ENCODE data around the gene ABCG8. TPM values are rescaled to one million over a fixed set of nuclear protein-coding genes. Genes with fewer than 3 reads are reported as not detected.

ABCG8 gene
- total and polyA plus RNA-seq, 10 of the 15 experiments (the other 5 are each of a cell fraction or from before 2014, with no cell fraction given) = not detected

GRCh38 chr2:43855292-43855691, 16.5 kb downstream of the ABCG8 start:
- H3K79me2 ChIP-seq (ENCODE audit: control insufficient read depth, insufficient read depth, low read length) = no peaks in the 10 kb centered on the region
- no peaks in the 10 kb centered on the region for H3K4me1 ChIP-seq (ENCODE audit: control insufficient read depth, insufficient read depth, low read length)
- 24% methylated on average over 2 of the region's 2 CpGs for WGBS (ENCODE audit: insufficient coverage, insufficient replicate concordance, low lambda C conversion rate, missing lambda C conversion rate)
- H3K27me3 ChIP-seq (replicated peaks in 1 of 2; ENCODE audit: control insufficient read depth in 2 of 2, insufficient read depth in 2 of 2, low read length in 1 of 2) = no peaks in the 10 kb centered on the region
- POLR2A ChIA-PET = no interaction called here
- H2AFZ ChIP-seq (ENCODE audit: control insufficient read depth, low read depth, low read length) = no peak overlapping the region
- no peak overlapping the region for H3K4me2 ChIP-seq (ENCODE audit: control insufficient read depth, insufficient read depth)
- H3K36me3 ChIP-seq (ENCODE audit: control insufficient read depth in 2 of 2, insufficient read depth in 2 of 2, low read length in 1 of 2) = no peaks in the 10 kb centered on the region
- H3K27ac ChIP-seq (ENCODE audit: control insufficient read depth, insufficient read depth) = no peak overlapping the region
- no peaks in the 10 kb centered on the region for H3K9me3 ChIP-seq (replicated peaks; ENCODE audit: control insufficient read depth, insufficient read depth, low read length)
- RAD21 ChIA-PET (ENCODE audit: unreplicated experiment) = no interaction called here
- SMC1A ChIA-PET (ENCODE audit: uncharacterized antibody, unreplicated experiment) = no interaction called here
- ATAC-seq = no peak
- in situ Hi-C loops (cut with MboI) = no loop called here
- no TSS peak for BruUV-seq (replicated peaks)
- H3K9ac ChIP-seq (ENCODE audit: control insufficient read depth, insufficient read depth, low read length) = no peak overlapping the region
- H4K20me1 ChIP-seq (ENCODE audit: control insufficient read depth, insufficient read depth) = no peaks in the 10 kb centered on the region
- CTCF ChIA-PET = no interaction called here
- FAIRE-seq = no peak
- DNase-seq (ENCODE audit: low read depth, low spot score) = no peak
- TF ChIP-seq, protein P1, sequence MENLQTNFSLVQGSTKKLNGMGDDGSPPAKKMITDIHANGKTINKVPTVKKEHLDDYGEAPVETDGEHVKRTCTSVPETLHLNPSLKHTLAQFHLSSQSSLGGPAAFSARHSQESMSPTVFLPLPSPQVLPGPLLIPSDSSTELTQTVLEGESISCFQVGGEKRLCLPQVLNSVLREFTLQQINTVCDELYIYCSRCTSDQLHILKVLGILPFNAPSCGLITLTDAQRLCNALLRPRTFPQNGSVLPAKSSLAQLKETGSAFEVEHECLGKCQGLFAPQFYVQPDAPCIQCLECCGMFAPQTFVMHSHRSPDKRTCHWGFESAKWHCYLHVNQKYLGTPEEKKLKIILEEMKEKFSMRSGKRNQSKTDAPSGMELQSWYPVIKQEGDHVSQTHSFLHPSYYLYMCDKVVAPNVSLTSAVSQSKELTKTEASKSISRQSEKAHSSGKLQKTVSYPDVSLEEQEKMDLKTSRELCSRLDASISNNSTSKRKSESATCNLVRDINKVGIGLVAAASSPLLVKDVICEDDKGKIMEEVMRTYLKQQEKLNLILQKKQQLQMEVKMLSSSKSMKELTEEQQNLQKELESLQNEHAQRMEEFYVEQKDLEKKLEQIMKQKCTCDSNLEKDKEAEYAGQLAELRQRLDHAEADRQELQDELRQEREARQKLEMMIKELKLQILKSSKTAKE (IDR thresholded peaks at IDR 0.05; ENCODE audit: low read depth, poor library complexity, severe bottlenecking) = no peak
- TF ChIP-seq LARP7 (IDR thresholded peaks at IDR 0.05) = no peak
- no peak for TF ChIP-seq RB1 (IDR thresholded peaks at IDR 0.05; ENCODE audit: borderline replicate concordance)
- TF ChIP-seq RUNX3 (IDR thresholded peaks at IDR 0.05; ENCODE audit: low read length) = no peak
- no peak for TF ChIP-seq BMI1 (IDR thresholded peaks at IDR 0.05; ENCODE audit: borderline replicate concordance)
- no peak for TF ChIP-seq SREBF2 (IDR thresholded peaks at IDR 0.05; ENCODE audit: low read length)
- intact Hi-C loops (cut with micrococcal nuclease; ENCODE audit: unreplicated experiment) = no loop called here
- no peak overlapping the region for H3K4me3 ChIP-seq

GRCh38 chr2:43872151-43872550, 33.4 kb downstream of the ABCG8 start:
- ATAC-seq (no peak), DNase-seq (ENCODE audit: low read depth, low spot score) (no peak), FAIRE-seq (no peak)
- SMC1A ChIA-PET (ENCODE audit: uncharacterized antibody, unreplicated experiment) = no interaction called here
- Histone ChIP-seq H3K4me3 (no peak overlapping the region), H3K27me3 (replicated peaks in 1 of 2; ENCODE audit: control insufficient read depth in 2 of 2, insufficient read depth in 2 of 2, low read length in 1 of 2) (no peaks in the 10 kb centered on the region; a peak in 1 of 4 replicates), H3K4me1 (ENCODE audit: control insufficient read depth, insufficient read depth, low read length) (no peaks in the 10 kb centered on the region), H3K27ac (ENCODE audit: control insufficient read depth, insufficient read depth) (no peak overlapping the region), H4K20me1 (ENCODE audit: control insufficient read depth, insufficient read depth) (no peaks in the 10 kb centered on the region), H3K36me3 (ENCODE audit: control insufficient read depth in 2 of 2, insufficient read depth in 2 of 2, low read length in 1 of 2) (no peaks in the 10 kb centered on the region), H3K4me2 (ENCODE audit: control insufficient read depth, insufficient read depth) (no peak overlapping the region), H3K9me3 (replicated peaks; ENCODE audit: control insufficient read depth, insufficient read depth, low read length) (no peaks in the 10 kb centered on the region), H2AFZ (ENCODE audit: control insufficient read depth, low read depth, low read length) (no peak overlapping the region), H3K9ac (ENCODE audit: control insufficient read depth, insufficient read depth, low read length) (no peak overlapping the region), H3K79me2 (ENCODE audit: control insufficient read depth, insufficient read depth, low read length) (no peaks in the 10 kb centered on the region)
- RAD21 ChIA-PET (ENCODE audit: unreplicated experiment) = no interaction called here
- 64% methylated on average over 10 of the region's 12 CpGs for WGBS (ENCODE audit: insufficient coverage, insufficient replicate concordance, low lambda C conversion rate, missing lambda C conversion rate)
- BruUV-seq (replicated peaks) = no TSS peak
- CTCF ChIA-PET = interaction anchor here (0.7 kb wide), 1 partner anchor 423 kb away, joined by 3 read pairs; no protein-coding TSS in a partner anchor
- in situ Hi-C loops (cut with MboI) (no loop called here), intact Hi-C loops (cut with micrococcal nuclease; ENCODE audit: unreplicated experiment) (no loop called here)
- POLR2A ChIA-PET = no interaction called here
- TF ChIP-seq BHLHE40 (IDR thresholded peaks at IDR 0.05; ENCODE audit: borderline replicate concordance in 1 of 2, low read depth in 2 of 2, low read length in 1 of 2) (no peak), DPF2 (IDR thresholded peaks at IDR 0.05) (no peak), CBX3 (IDR thresholded peaks at IDR 0.05; ENCODE audit: borderline replicate concordance, low read depth) (no peak), SMARCA5 (IDR thresholded peaks at IDR 0.05) (no peak), TCF3 (IDR thresholded peaks at IDR 0.05; ENCODE audit: borderline replicate concordance, insufficient read depth, low read depth, low read length) (no peak), STAT3 (IDR thresholded peaks at IDR 0.05; ENCODE audit: low read depth, low read length) (no peak), KAT2A (conservative IDR thresholded peaks at IDR 0.05; ENCODE audit: control insufficient read depth, low read depth, low read length) (no peak), NFYB (IDR thresholded peaks at IDR 0.05; ENCODE audit: insufficient read depth, low read depth, low read length) (no peak), SP1 (IDR thresholded peaks at IDR 0.05; ENCODE audit: low read depth, low read length) (no peak), RELA (IDR thresholded peaks at IDR 0.05; ENCODE audit: borderline replicate concordance, partially characterized antibody) (no peak), RB1 (IDR thresholded peaks at IDR 0.05; ENCODE audit: borderline replicate concordance) (no peak)
- TF ChIP-seq, protein P1 (IDR thresholded peaks at IDR 0.05; ENCODE audit: low read depth, poor library complexity, severe bottlenecking) = no peak
